WTC11 (cell line): ENCODE measurements around the gene CAPN9. TPM values are rescaled to one million over a fixed set of nuclear protein-coding genes. Genes with fewer than 3 reads are reported as not detected.

Experiments
- ATAC-seq: fragments of 200-7000 bp; cut with Tn5 transposase; 2 replicates; pipeline ENCODE4 v1.10.0; 2021; ENCODE audit warnings: mild to moderate bottlenecking, moderate library complexity
- CTCF ChIA-PET: fragments of 300-600 bp; sonication (Branson Sonifier 250); formaldehyde crosslinking; loops from one replicate; lab custom pipeline; 2021; ENCODE audit warnings: antibody characterized with exemption; lab: Charles Lee
- POLR2A ChIA-PET: fragments of 350-600 bp; sonication (Branson Sonifier 250); formaldehyde crosslinking; loops from one replicate; lab custom pipeline; 2021; ENCODE audit warnings: antibody characterized with exemption; lab: Charles Lee
- DNase-seq: peaks from one replicate; pipeline ENCODE4 v3.0.0; 2021; ENCODE audit warnings: low spot score
- H3K27ac Mint-ChIP-seq: 2 replicates; pipeline ENCODE4 v1.8.0; 2021; ENCODE audit warnings: mixed read lengths
- H3K27me3 Mint-ChIP-seq: 2 replicates; pipeline ENCODE4 v1.8.0; 2021; ENCODE audit warnings: low read depth, mild to moderate bottlenecking, moderate library complexity, mixed read lengths
- H3K36me3 Mint-ChIP-seq: 2 replicates; pipeline ENCODE4 v1.8.0; 2021; ENCODE audit warnings: mixed read lengths
- H3K4me1 Mint-ChIP-seq: 2 replicates; pipeline ENCODE4 v1.8.0; 2022; ENCODE audit warnings: mixed read lengths
- H3K4me3 Mint-ChIP-seq: 2 replicates; pipeline ENCODE4 v1.8.0; 2021; ENCODE audit warnings: mild to moderate bottlenecking, moderate library complexity, mixed read lengths
- H3K9me3 Mint-ChIP-seq: 2 replicates; pipeline ENCODE4 v1.8.0; 2021; ENCODE audit warnings: mixed read lengths
- ARID4B ChIP-seq: sonication (generic); formaldehyde crosslinking; IDR thresholded peaks from 2 replicates; pipeline ENCODE4 v1.8.0; 2023; ENCODE audit warnings: missing genetic modification reagents, mild to moderate bottlenecking, borderline replicate concordance
- ATF2 ChIP-seq: sonication (generic); formaldehyde crosslinking; IDR thresholded peaks from 2 replicates; pipeline ENCODE4 v1.8.1; 2022; ENCODE audit warnings: low read depth, missing genetic modification reagents, borderline replicate concordance
- GABPB1 ChIP-seq: sonication (generic); formaldehyde crosslinking; IDR thresholded peaks from 2 replicates; pipeline ENCODE4 v1.8.1; 2023; ENCODE audit warnings: mild to moderate bottlenecking, missing genetic modification reagents
- JAZF1 ChIP-seq: fragments of 250-450 bp; sonication (Bioruptor Pico); IDR thresholded peaks from 2 replicates; pipeline ENCODE4 v1.9.0; 2021; ENCODE audit warnings: moderate library complexity, mild to moderate bottlenecking, inconsistent platforms
- NFATC4 ChIP-seq: fragments of 250-450 bp; sonication (Bioruptor Pico); IDR thresholded peaks from 2 replicates; pipeline ENCODE4 v1.9.0; 2021; ENCODE audit warnings: mild to moderate bottlenecking
- NR3C1 ChIP-seq: sonication (generic); formaldehyde crosslinking; conservative IDR thresholded peaks from 2 replicates; pipeline ENCODE4 v1.8.1; 2023; ENCODE audit warnings: low read depth, mild to moderate bottlenecking, missing genetic modification reagents
- OVOL2 ChIP-seq: fragments of 250-450 bp; sonication (Bioruptor Pico); IDR thresholded peaks from 2 replicates; pipeline ENCODE4 v1.9.0; 2021; ENCODE audit warnings: mild to moderate bottlenecking, borderline replicate concordance
- TCF7 ChIP-seq: sonication (generic); formaldehyde crosslinking; IDR thresholded peaks from 2 replicates; pipeline ENCODE4 v1.8.0; 2022; ENCODE audit warnings: mild to moderate bottlenecking, low read depth, missing genetic modification reagents, moderate library complexity
- ZNF425 ChIP-seq: fragments of 250-450 bp; sonication (Bioruptor Pico); conservative IDR thresholded peaks from 2 replicates; pipeline ENCODE4 v1.9.0; 2021; ENCODE audit warnings: mild to moderate bottlenecking
- total RNA-seq: library from RNA; stranded (reverse); gene quantifications from 3 replicates; pipeline ENCODE4 v1.2.3, GENCODE V29; 2021
- TF ChIP-seq, protein P1 (sequence below): sonication (generic); formaldehyde crosslinking; IDR thresholded peaks from 2 replicates; pipeline ENCODE4 v1.8.1; 2022; ENCODE audit warnings: mild to moderate bottlenecking, missing genetic modification reagents, moderate library complexity, borderline replicate concordance
- TF ChIP-seq, protein P2 (sequence below): sonication (generic); formaldehyde crosslinking; IDR thresholded peaks from 2 replicates; pipeline ENCODE4 v1.8.1; 2022; ENCODE audit warnings: missing genetic modification reagents, borderline replicate concordance

The CAPN9 gene
- total RNA-seq, 1 experiment from 2014 or later: not detected

GRCh38 chr1:230702934-230703678 lies 44.1 kb upstream of the CAPN9 start:
- TF ChIP-seq GABPB1 (CRISPR knock-in tag) (peak; percentile 84), ZNF425 (no peak)
- TF ChIP-seq, protein P1, sequence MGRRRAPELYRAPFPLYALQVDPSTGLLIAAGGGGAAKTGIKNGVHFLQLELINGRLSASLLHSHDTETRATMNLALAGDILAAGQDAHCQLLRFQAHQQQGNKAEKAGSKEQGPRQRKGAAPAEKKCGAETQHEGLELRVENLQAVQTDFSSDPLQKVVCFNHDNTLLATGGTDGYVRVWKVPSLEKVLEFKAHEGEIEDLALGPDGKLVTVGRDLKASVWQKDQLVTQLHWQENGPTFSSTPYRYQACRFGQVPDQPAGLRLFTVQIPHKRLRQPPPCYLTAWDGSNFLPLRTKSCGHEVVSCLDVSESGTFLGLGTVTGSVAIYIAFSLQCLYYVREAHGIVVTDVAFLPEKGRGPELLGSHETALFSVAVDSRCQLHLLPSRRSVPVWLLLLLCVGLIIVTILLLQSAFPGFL (CRISPR knock-in tag): peak; percentile 66; the same call in 1 of the 2 replicates
- TF ChIP-seq, all 79 proteins: peak for 2
- no peak for DNase-seq
- H3K36me3 Mint-ChIP-seq: no peaks in the 10 kb centered on the region
- ChIA-PET POLR2A (no interaction called here), CTCF (interaction anchor here (2.2 kb wide), 1 partner anchor 70 kb away, joined by 9 read pairs; no protein-coding TSS in a partner anchor)
- no peak for ATAC-seq
- no peak overlapping the region for H3K4me3 Mint-ChIP-seq
- peaks cover 10% of the 10 kb centered on the region for H3K4me1 Mint-ChIP-seq
- H3K27ac Mint-ChIP-seq: no peak overlapping the region
- H3K9me3 Mint-ChIP-seq: no peaks in the 10 kb centered on the region
- no peaks in the 10 kb centered on the region for H3K27me3 Mint-ChIP-seq

DNA sequence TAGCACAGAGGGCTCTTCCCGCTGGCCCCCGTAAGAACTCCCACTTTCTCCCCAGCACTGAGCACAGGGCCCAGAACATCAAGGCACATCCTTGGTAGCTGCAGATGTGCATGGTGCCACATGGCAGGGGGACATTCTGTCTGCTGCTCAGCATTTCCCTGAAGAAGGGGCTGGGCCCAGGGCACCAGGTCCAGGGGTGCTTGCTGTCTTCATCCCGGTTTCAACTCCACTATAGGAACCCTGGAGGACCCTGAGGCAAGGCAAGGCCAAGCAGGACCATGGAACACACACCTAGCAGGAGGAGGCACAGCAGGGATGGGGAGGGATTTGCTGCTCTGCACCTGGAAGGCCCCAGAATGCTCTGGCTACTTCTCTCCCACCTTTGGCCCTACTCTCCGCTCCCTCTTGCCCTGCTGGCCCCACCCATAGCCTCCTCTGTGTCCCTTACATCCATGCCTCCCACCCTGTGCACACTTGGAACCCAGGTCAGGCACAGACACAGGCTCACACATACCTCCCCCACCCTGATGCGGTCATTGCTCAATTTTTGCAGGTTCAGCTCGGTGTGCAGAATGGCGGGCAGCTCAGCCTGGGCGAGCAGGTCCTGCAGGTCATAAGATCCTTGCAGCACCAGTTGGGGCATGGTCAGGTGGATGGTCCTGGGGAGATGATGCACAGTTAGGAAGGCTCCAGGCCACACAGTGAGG lies 43.4 kb upstream of the CAPN9 start:
- TF ChIP-seq TCF7: no peak
- Mint-ChIP-seq H3K4me3 (no peak overlapping the region), H3K4me1 (peaks cover 10% of the 10 kb centered on the region), H3K36me3 (no peaks in the 10 kb centered on the region), H3K9me3 (no peaks in the 10 kb centered on the region), H3K27ac (no peak overlapping the region), H3K27me3 (peaks cover 3% of the 10 kb centered on the region; the same call in 1 of the 2 replicates)
- POLR2A ChIA-PET: no interaction called here
- CTCF ChIA-PET: interaction anchor here (2.2 kb wide), 1 partner anchor 69 kb away, joined by 9 read pairs; no protein-coding TSS in a partner anchor
- ATAC-seq (no peak), DNase-seq (no peak)

GRCh38 chr1:230704830-230705229 lies 42.4 kb upstream of the CAPN9 start:
- Mint-ChIP-seq H3K27me3 (peaks cover 3% of the 10 kb centered on the region; the same call in 1 of the 2 replicates), H3K9me3 (no peaks in the 10 kb centered on the region), H3K4me3 (no peak overlapping the region), H3K36me3 (no peaks in the 10 kb centered on the region), H3K27ac (no peak overlapping the region), H3K4me1 (peaks cover 10% of the 10 kb centered on the region)
- no peak for ATAC-seq
- CTCF ChIA-PET: no interaction called here
- POLR2A ChIA-PET: no interaction called here
- TF ChIP-seq, protein P2, sequence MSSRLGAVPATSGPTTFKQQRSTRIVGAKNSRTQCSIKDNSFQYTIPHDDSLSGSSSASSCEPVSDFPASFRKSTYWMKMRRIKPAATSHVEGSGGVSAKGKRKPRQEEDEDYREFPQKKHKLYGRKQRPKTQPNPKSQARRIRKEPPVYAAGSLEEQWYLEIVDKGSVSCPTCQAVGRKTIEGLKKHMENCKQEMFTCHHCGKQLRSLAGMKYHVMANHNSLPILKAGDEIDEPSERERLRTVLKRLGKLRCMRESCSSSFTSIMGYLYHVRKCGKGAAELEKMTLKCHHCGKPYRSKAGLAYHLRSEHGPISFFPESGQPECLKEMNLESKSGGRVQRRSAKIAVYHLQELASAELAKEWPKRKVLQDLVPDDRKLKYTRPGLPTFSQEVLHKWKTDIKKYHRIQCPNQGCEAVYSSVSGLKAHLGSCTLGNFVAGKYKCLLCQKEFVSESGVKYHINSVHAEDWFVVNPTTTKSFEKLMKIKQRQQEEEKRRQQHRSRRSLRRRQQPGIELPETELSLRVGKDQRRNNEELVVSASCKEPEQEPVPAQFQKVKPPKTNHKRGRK (CRISPR knock-in tag): no peak
- no peak for TF ChIP-seq ATF2 (CRISPR knock-in tag)
- TF ChIP-seq OVOL2: no peak
- no peak for TF ChIP-seq JAZF1 (CRISPR knock-in tag)
- no peak for TF ChIP-seq ARID4B (CRISPR knock-in tag)
- TF ChIP-seq NR3C1 (CRISPR knock-in tag): no peak
- no peak for TF ChIP-seq NFATC4 (CRISPR knock-in tag)
- no peak for TF ChIP-seq ZNF425
- DNase-seq: no peak
